ENCODE results near the gene ACSM6.

- TF ChIP-seq CTCF (IDR thresholded peaks at IDR 0.05) (no peak), POLR2A (IDR thresholded peaks at IDR 0.05) (no peak)
Measured at GRCh38 chr10:95268438-95268837, 74.4 kb downstream of the ACSM6 start.

Data from right lobe of liver (tissue), 4 donors.